IPS-20b (cell line): ENCODE measurements around the gene PTPRM.

Source experiments
- H3K27ac ChIP-seq: one replicate; pipeline ENCODE4 v1.5.1; 2013; ENCODE audit warnings: low read length
- H3K27me3 ChIP-seq: 2 replicates; pipeline ENCODE4 v1.6.1; 2013; ENCODE audit warnings: mild to moderate bottlenecking, low read length, inconsistent platforms; ENCODE audit not compliant: insufficient read depth
- H3K36me3 ChIP-seq: 2 replicates; pipeline ENCODE4 v1.6.1; 2013; ENCODE audit warnings: low read depth, mild to moderate bottlenecking, inconsistent platforms, low read length, moderate library complexity; ENCODE audit not compliant: insufficient read depth
- H3K4me1 ChIP-seq: 2 replicates; pipeline ENCODE4 v1.6.1; 2013; ENCODE audit warnings: mild to moderate bottlenecking, control low read depth, inconsistent platforms, low read length, moderate library complexity; ENCODE audit not compliant: insufficient read depth
- H3K4me3 ChIP-seq: 2 replicates; pipeline ENCODE4 v1.5.1; 2013; ENCODE audit warnings: mild to moderate bottlenecking, low read length, inconsistent platforms
- H3K9ac ChIP-seq: 2 replicates; pipeline ENCODE4 v1.6.1; 2013; ENCODE audit warnings: low read depth, mild to moderate bottlenecking, inconsistent platforms, low read length, moderate library complexity
- H3K9me3 ChIP-seq: 2 replicates; pipeline ENCODE4 v1.6.1; 2013; ENCODE audit warnings: mild to moderate bottlenecking, low read depth, low read length, inconsistent platforms; ENCODE audit not compliant: insufficient read depth

Gene PTPRM

DNA sequence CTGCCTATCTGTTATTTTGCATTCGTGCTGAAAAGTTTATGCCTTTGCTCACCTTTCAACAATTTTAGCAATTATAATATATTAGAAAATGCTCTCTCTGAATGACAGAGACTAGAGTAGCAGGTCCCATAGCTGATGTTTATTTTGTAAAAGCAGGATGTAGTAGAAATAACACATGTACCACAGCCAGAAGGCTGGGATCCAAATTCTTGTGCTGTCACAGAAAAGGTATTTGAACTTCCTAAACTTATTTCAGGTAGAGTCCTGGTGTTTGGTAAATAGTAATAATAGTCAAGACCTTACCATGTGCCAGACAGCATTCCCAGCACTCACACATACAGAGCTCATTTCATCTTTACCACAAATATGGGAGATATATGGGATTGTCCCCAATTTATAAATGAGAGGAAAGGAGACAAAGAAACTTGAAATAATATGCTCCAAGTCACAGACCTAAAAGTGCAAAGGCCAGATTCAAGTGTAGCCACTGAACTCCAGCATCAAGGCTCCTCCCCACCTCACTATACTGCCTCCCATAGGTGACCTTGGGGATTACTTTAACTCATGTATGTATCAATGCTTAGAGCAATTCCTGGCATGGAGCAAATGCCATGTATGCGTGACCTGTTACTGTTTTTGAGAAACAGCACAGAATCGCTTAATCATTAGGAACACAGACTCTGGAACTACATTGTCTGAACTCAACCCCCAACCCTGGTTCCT is 757.4 kb downstream of the PTPRM start:
- H3K27ac ChIP-seq = no peak overlapping the region
- H3K4me3 ChIP-seq = no peak overlapping the region
- no peaks in the 10 kb centered on the region for H3K9me3 ChIP-seq
- H3K4me1 ChIP-seq = no peaks in the 10 kb centered on the region
- H3K9ac ChIP-seq = no peak overlapping the region
- H3K27me3 ChIP-seq = no peaks in the 10 kb centered on the region
- H3K36me3 ChIP-seq = no peaks in the 10 kb centered on the region

DNA sequence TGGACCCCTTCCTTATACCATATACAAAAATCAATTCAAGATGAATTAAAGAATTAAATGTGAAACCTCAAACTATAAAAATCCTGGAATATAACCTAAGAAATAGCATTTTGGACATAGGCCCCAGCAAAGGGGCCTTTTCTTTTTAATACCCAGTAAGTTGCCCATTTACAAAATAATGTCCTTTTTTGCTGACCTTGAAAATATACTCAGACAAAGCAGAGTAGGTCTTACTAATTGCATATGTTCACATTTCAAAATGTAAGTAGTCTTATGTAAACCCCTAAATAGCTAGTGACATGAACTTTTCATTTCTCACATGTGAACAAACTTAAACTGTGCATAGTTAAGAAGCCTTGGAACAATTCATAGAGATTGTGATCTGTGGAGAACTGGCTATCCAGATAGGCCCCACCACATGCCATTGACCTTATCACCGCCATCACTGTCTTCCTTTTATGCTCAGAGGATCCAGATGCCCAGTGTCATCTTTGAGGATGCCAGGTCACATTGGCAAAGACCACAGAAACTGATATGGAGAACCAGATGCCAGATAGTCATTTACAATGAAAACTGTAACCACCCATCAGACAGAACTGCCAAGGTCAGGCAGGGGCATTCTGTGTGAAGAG is 759.8 kb downstream of the PTPRM start:
- Histone ChIP-seq H3K27ac (no peak overlapping the region), H3K9me3 (no peaks in the 10 kb centered on the region), H3K4me1 (no peaks in the 10 kb centered on the region), H3K27me3 (no peaks in the 10 kb centered on the region), H3K36me3 (no peaks in the 10 kb centered on the region), H3K9ac (no peak overlapping the region), H3K4me3 (no peak overlapping the region)

DNA sequence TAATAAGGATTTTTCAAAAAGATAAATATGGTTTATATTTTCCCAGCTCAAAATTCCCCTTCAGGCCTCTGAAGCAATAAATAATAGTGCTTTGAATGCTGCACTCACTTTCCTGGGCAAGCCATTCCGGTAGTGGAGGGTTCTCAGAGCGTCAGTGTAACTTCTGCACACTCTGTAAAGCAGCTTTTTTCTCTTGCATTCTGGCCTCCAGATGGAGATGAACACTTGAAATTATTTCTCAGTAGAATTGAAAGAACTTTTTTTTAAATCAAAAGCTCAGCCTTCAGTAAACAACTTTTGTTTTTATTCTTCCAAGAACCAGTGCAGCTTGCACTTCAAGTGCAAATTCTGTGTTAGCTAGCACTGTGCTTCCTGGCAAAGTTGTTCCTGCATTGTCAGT is 761.0 kb downstream of the PTPRM start:
- H3K9me3 ChIP-seq = no peaks in the 10 kb centered on the region
- H3K27me3 ChIP-seq = no peaks in the 10 kb centered on the region
- no peaks in the 10 kb centered on the region for H3K36me3 ChIP-seq
- no peak overlapping the region for H3K27ac ChIP-seq
- H3K4me3 ChIP-seq = no peak overlapping the region
- no peaks in the 10 kb centered on the region for H3K4me1 ChIP-seq
- H3K9ac ChIP-seq = no peak overlapping the region

DNA sequence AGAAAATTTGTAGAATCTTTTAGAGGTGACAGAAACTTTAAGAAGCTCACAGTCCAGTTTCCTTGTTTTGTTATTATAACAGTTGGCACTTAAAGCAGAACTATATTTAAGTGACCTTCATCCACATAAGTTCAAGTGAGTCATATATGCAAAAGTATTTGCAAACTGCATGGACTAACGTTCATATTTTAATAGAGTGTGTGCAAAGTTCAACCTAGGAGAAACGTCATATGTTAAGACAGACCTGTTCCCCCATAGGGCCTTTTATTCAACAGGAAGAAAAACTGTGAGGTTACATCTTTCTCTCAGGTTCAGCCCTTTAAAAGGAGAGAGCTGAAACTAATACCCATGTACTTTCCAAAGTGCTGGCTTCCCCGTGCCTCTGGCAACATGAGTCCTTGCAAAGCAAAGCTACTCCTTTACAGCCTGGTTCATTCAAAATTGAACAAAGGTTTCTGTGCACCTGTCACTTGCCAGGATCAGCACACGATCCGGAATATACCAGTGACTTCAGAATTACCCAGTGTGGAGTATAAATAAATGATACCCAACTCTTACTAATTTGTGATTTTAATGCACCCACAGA is 762.2 kb downstream of the PTPRM start:
- Histone ChIP-seq H3K4me1 (no peaks in the 10 kb centered on the region), H3K36me3 (no peaks in the 10 kb centered on the region), H3K27me3 (no peaks in the 10 kb centered on the region), H3K9me3 (no peaks in the 10 kb centered on the region), H3K9ac (no peak overlapping the region), H3K4me3 (no peak overlapping the region), H3K27ac (no peak overlapping the region)

DNA sequence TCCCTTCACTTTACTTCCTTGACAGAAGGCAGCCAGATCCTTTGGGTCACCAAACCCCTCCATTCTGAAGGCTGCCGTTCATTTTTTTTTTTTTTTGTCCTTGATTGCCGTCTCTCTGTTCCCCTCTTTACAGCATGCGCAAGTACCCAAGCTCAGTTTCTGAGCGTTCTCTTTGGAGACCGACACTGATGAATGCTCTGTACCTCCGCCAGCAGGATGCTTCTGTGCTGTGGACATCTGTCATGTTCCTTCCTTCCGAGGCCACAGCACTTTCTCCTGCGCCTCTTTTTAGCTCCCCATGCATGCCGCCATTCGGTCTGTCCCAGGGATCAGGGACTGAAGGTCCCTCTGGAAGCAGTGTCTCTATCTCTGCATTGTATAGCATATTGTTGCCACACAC is 763.5 kb downstream of the PTPRM start:
- H3K4me1 ChIP-seq = no peaks in the 10 kb centered on the region
- H3K4me3 ChIP-seq = no peak overlapping the region
- H3K9me3 ChIP-seq = no peaks in the 10 kb centered on the region
- no peak overlapping the region for H3K9ac ChIP-seq
- H3K27ac ChIP-seq = no peak overlapping the region
- no peaks in the 10 kb centered on the region for H3K36me3 ChIP-seq
- no peaks in the 10 kb centered on the region for H3K27me3 ChIP-seq

DNA sequence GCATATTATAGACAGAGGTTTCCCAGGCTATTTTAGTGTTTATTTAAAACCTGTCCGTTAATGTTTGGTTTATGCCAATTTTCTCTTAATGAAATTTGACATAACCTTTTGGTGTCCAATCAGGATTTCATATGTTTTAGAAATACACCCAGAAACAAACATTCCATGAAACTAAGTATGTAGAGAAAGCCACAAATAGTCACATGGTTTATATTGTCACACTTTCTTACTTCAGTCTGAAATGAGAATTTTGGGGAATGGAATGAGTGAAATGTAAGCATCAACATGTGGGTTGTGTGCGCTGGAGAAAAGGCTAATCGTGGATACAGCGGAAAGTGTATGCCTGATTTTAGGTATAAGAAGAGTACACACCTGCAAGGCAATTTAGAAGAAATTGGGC is 765.2 kb downstream of the PTPRM start:
- Histone ChIP-seq H3K9ac (no peak overlapping the region), H3K27ac (no peak overlapping the region), H3K4me1 (no peaks in the 10 kb centered on the region), H3K27me3 (no peaks in the 10 kb centered on the region), H3K4me3 (no peak overlapping the region), H3K9me3 (no peaks in the 10 kb centered on the region), H3K36me3 (no peaks in the 10 kb centered on the region)

DNA sequence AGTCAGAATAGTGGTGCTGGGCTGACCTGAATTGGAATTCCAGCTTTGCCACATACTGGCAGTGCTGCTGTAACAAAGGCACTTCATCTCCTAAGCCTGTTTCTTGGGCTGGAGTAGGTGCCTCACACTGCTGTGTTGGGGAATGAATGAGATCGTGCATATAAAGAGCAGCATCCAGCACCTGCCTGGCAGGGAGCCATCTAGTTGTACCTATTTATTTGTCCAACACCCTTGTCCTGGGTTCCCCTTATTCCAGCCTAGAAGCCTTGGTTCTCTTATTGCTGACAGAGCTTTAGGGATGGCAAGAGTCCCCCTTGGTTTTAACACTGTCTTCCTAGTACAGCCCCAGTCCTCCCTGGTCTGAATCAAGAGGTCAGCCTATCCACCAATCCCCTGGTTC is 766.8 kb downstream of the PTPRM start:
- Histone ChIP-seq H3K4me1 (no peaks in the 10 kb centered on the region), H3K36me3 (no peaks in the 10 kb centered on the region)

DNA sequence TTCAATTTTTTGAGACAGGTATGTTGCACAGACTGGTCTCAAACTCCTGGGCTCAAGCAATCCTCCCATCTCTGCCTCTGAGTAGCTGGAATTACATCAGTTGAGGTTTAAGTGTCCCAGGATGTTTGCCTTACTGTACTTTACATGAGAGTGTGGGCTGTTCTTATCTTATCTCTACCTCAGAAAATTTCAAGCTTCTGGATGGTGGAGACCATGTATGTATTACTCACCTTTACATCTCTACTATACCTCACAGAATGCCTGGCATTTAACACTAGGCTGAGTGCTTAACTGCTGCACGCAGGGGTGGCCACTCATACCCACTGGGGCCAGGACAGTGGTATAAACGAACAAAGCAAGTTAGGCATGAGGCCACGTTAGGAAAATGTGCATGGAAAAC is 770.1 kb downstream of the PTPRM start:
- no peak overlapping the region for H3K27ac ChIP-seq
- H3K9me3 ChIP-seq = no peaks in the 10 kb centered on the region
- H3K27me3 ChIP-seq = no peaks in the 10 kb centered on the region
- no peak overlapping the region for H3K4me3 ChIP-seq
- 0 out of 2 replicates have a peak, but pooled peaks cover 3% of the 10 kb centered on the region for H3K4me1 ChIP-seq
- H3K36me3 ChIP-seq = no peaks in the 10 kb centered on the region
- H3K9ac ChIP-seq = no peak overlapping the region

More for the DNA sequence above, 766.8 kb downstream of the PTPRM start:
- H3K27me3 ChIP-seq = no peaks in the 10 kb centered on the region
- H3K4me3 ChIP-seq = no peak overlapping the region
- H3K9ac ChIP-seq = no peak overlapping the region
- H3K27ac ChIP-seq = no peak overlapping the region
- no peaks in the 10 kb centered on the region for H3K9me3 ChIP-seq

DNA sequence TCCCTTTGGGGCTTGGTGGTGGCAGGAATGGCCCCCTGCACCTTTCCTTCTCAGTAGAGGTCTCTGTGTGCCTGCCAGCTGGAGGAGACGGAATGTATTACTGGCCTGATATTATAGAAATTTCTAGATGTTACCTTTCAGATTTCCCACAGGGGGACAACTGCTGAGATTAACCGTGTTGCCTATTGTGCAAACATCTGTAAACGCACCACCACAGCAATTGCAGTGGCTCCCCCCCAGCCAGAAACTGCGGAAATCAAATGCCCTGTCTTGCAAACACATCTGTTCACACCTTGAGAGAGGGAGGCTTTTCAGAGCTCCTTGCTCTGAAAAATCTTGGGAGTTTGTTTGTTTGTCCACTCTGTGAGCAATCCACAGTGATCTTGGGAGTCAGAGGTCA is 772.1 kb downstream of the PTPRM start:
- H3K4me1 ChIP-seq = 0 out of 2 replicates have a peak, but pooled peaks cover 3% of the 10 kb centered on the region
- H3K9ac ChIP-seq = no peak overlapping the region
- H3K27me3 ChIP-seq = no peaks in the 10 kb centered on the region
- H3K36me3 ChIP-seq = no peaks in the 10 kb centered on the region
- no peak overlapping the region for H3K27ac ChIP-seq
- H3K4me3 ChIP-seq = no peak overlapping the region
- H3K9me3 ChIP-seq = no peaks in the 10 kb centered on the region

DNA sequence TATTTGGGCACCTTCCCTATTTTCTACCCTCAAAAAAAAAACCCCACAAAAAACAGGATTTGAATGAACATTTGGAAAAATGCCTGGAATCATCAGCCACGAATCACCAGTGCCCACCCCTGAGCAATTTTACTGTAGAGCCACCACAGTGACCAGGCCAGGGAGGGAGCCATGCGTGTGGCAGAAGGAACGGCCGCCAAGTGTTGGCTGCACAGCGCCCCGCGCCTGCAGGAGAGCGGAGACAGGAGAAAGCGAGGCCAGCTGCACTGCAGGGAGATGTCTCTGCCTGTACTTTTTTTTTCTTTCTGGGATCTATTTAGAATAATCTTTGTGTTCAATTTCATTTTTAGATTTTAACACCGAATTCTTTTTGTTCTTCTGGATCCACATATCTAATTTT is 772.8 kb downstream of the PTPRM start:
- Histone ChIP-seq H3K27ac (no peak overlapping the region), H3K4me3 (no peak overlapping the region), H3K4me1 (0 out of 2 replicates have a peak, but pooled peaks cover 3% of the 10 kb centered on the region), H3K9ac (no peak overlapping the region), H3K27me3 (no peaks in the 10 kb centered on the region), H3K9me3 (no peaks in the 10 kb centered on the region), H3K36me3 (no peaks in the 10 kb centered on the region)

DNA sequence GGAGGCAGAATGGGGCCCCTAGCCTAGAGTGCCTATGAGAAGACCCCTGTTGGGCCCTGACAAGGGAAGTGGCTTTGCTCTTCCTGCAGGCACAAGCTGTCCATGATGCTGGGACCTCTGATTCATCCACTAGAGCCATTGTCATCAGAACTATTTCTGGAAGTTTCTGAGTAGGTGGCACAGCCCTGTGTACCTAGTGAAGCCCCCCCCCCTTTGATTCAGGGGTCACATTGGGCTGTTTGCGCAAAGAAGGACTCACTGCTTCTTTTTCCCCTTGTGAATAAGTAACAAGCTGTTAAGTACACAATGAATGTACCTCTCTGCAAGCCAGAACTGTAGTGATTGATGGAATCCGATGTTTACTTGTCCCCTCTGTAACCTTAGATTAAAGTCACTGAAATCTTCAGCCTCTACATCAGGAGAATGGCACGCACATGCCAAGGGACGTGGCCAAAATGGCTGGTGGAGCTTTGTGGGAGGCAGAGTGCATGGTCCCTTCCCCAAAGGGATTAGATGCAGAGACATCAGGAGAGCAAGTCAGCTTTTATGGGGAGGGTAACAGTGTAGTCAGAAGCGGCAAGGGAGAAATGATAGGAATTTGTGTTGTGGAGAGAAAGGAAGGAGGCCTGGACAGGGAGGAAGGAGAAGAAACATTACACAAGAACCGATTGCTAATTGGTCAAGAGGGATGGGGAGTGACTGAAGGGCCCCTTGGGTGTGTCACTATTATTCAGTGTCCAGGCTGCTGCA is 774.5 kb downstream of the PTPRM start:
- Histone ChIP-seq H3K4me1 (0 out of 2 replicates have a peak, but pooled peaks cover 3% of the 10 kb centered on the region), H3K9me3 (no peaks in the 10 kb centered on the region), H3K4me3 (no peak overlapping the region), H3K9ac (no peak overlapping the region), H3K36me3 (no peaks in the 10 kb centered on the region), H3K27ac (no peak overlapping the region), H3K27me3 (no peaks in the 10 kb centered on the region)
